Fibroblast of skin of left biceps (primary cell): Measurements from ENCODE around the gene AOPEP.
A peak's percentile ranks its signal among the peaks of the same experiment; 100 is the strongest.
"Not testable (repeated sequence)": the region's sequence is repeated elsewhere in the genome, so short reads cannot be mapped to it uniquely, and the experiment has no call there.

Experiments used
- DNase-seq, 2 experiments: peaks; one replicate each; pipeline ENCODE4 v3.0.0-alpha.2; 2013; ENCODE audit warnings: low read depth in 2 of 2

Gene AOPEP

GRCh38 chr9:94869415-94869843 lies 142.9 kb downstream of the AOPEP start:
- DNase-seq, result no peak

- DNase-seq, result no peak
Measured at GRCh38 chr9:94870465-94870792, 143.9 kb downstream of the AOPEP start.

DNA sequence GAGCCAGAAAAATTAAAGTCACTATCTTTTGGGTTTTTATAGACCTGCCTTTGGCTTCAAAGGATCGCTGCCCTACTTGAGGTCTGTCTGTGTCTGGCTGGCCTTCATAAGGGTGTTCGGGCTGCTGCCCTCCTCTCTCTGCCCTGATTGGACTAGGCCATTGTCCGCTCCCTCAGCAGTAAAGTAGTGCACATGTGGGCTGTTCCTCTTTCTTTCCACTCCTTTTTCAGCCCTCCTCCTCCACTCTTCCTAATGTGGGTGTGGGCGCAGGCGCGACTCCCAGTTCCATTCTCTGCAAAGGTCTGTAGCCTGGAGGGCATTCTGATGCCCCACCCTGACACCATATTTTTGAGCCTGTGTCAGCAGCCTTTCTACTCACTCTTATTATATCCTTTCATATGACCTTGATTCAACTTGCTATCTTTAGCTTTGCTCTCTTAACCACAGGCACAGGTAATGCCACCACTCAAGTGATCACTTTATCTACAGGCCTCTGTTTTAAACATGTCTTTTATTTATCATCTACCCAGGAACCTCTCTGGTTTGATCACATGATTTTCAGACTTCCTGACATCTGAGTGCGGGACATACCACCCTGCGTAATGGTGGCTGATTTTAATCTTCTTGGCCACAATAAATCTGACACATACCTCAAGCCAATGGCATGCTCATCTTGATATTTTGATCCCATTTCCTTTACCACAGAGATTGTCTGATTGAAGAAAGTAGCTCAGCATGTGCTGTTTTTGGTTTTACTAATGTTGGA lies 144.5 kb downstream of the AOPEP start:
- no peak for DNase-seq

DNA sequence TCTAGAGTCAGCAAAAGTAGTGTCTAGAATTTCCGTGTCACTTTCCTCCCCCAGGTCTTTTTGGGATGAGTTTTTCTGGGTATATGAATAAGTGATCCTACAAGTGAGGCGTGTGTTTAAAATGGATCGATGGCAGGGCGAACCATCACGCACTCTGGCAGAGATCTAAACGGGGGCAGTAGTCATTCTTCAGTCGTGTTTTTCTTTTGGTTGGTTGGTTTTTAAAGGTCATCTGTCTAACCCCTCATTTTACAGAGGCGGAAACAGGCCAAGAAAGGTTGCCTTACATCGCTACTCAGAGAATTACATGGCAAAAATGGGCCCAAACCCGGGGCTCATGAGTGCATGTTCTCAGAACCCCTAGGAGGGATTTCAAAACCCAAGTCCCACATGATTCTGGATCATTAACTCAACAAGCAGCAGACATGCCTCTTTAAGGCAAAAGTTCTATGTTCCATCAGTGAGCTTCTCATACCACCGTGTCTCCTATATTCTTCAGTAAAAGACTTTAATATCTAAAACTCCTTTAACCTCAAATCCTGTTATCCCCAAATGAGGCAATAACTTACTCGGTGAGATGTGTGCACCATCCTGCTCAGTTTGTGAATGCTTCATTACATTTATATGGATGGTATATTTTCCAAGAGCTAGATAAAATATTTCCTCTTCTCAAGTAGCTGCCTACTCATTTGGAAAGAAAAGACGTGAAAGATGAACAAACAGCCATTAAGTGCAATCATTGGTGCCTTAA lies 145.8 kb downstream of the AOPEP start:
- DNase-seq, result no peak

- no peak for DNase-seq
Measured at GRCh38 chr9:94872891-94873511, 146.5 kb downstream of the AOPEP start.

DNA sequence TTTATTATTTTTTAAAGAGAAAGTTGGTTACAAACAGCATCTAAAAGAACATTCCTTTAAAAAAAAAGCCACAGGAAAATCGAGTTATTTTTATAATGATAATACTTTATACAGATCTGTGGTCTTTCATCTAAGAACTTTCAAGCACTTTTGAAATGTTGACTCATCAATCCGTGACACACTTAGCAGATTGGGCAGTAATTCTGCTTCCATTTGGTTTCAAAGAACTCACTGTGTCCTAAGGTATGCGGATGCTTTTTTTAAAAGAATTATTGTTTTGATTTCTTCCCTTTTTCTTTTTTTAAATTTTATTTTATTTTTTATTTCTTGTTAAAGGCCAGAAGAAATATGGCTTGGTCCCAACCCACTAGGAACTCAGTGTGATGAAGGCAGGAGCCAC lies 147.8 kb downstream of the AOPEP start:
- peak in 1 of 2 experiments; percentile 66 for DNase-seq

GRCh38 chr9:94875300-94876020 lies 149.0 kb downstream of the AOPEP start:
- DNase-seq, result no peak

- not testable (repeated sequence) for DNase-seq
Measured at GRCh38 chr9:94878804-94879203, 152.3 kb downstream of the AOPEP start.

DNA sequence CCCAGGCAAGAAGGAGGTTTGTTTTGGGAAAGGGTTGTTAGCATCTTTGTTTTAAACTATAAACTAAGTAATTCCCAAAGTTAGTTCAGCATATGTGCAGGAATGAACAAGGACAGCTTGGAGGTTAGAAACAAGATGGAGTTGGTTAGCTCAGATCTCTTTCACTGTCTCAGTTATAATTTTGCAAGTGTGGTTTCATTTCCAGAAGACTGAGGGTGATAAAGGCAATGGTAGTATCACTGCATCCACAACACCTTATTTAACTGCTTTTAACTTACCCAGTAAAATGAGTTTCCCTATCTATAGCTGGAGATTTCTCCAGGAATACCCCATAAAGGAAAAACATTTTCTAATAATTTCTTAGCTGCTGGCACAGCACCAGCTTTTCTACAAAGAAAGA lies 152.7 kb downstream of the AOPEP start:
- DNase-seq, result no peak

- DNase-seq, result no peak
Measured at GRCh38 chr9:94881023-94881422, 154.5 kb downstream of the AOPEP start.

GRCh38 chr9:94881454-94881853 lies 155.0 kb downstream of the AOPEP start:
- DNase-seq, result no peak

DNA sequence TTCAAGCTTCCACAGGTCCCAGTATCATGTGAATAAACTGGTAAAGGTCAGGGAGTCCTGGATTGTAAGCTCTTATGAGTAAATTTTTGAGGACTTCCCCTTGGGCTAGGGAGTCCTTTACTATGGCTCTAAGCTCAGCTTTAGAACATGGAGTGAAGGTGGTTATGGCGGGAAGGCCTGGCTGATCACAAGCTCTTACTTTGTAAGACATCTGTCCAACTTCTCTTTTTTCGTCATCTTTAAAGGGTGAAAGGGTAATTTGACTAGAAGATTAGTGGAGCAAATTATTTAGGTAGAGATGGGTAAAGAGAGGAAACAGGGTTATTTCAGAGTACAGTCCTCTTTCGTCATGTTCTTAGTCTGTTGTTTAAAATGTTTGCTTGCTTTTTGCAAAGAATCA lies 155.4 kb downstream of the AOPEP start:
- no peak for DNase-seq

DNA sequence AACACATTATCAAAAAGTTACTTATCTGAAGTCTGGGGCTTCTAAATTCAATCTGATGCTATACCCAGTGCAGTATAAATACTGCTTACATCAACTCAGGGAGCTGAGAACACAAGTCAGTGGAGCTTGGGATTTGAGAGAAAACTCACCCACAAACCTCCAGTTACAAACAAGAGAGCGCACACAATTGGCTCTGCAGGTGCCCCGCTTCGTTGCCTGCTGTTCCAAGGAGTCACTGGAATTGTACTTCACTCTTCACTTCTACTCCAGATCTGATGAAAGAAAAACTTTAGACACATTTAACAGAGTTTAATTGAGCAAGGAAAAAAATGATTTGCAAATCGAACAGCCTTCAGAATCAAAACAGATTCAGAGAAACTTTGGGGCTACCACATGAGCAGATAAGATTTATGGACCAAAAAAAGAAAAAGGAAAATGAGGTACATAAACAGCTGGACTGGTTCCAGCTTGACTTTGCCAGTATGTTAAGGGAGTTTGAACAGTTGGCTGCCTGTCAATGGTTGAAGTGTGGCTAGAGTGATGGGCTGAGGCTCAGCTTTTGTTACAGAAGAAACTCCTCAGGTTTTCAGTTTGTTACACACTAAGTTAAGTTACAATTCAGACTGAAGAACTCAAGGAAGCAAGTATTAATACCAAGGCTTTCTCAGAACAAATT lies 156.6 kb downstream of the AOPEP start:
- DNase-seq, result no peak

DNA sequence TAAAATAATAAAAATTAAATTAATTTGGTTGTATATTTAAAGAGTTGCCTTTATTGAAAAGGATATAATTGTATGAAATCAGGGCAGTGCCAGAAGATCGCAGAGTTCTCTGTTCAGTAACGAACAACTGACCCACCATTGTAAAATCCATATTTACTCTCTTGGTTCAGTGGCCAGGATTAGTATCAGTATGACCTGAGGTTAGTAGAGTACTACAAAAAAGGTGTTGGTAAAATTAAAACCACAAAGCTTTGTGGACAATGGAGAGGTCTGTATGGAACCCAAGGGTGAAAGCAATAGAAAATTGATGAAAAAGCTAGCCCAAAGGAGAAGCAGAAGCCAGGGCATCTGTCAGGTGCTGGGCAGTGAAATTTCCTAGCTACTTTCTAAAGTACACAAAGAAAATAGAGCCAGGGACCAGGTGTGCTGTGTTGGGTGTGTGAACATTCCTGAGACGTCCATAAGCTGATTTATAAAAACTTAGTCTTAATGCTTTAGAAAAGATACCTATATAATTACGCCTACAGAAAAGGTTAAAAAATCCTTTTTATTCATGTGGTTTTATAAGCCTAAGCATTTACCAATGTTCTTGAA lies 159.5 kb downstream of the AOPEP start:
- DNase-seq, result no peak

DNA sequence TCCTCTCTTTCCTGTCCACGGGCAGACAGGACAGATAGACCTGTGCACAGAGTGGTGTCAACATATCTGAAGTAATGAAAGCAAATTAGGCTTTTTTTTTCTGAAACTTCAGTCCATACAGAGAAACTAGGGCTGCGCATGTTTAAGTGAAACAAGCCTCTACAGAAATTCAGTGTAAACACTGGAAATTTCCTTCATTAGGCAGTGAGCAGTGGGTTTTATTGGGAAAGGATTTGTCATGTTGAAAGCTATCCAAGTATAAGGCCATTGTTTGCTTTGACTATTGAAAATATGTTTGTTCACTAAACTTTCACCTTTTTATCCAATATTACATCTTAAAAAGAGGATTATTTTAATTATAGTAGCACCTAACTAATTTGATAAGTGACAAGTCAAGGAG lies 161.2 kb downstream of the AOPEP start:
- no peak for DNase-seq

DNA sequence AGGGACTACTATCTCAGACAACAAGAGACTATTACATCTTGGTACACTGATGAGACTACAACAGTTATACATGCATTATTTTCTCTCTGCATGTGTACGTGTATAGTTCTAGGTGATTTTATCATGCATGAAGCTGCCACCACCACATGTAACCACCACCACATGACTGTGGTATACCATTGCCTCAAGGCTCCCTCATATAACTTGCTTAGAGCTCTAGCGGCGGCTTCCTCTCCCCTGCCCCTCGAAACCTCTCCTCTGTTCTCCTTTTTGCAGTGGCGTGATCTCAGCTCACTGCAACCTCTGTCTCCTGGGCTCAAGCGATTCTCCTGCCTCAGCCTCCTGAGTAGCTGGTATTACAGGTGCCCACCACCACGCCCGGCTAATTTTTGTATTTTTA lies 162.3 kb downstream of the AOPEP start:
- DNase-seq, result no peak

GRCh38 chr9:94889628-94890027 lies 163.1 kb downstream of the AOPEP start:
- no peak for DNase-seq

GRCh38 chr9:94891183-94891582 lies 164.7 kb downstream of the AOPEP start:
- DNase-seq, result no peak

DNA sequence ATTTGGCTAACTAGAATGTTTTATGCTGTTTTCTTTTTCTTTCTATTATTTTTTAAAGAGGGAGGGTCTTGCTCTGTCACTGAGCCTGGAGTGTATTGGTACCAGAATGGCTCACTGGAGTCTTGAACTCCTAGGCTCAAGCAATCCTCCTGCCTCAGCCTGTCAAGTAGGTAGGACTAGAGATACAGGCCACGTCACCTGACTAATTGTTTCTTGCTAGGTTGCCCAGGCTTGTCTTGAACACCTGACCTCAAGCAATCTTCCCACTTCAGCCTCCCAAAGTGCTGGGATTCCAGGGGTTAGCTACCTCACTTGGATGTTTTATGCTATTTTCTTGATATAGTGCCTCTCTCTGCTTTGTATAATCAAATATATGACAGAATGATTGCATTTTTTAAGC lies 166.2 kb downstream of the AOPEP start:
- DNase-seq, result no peak

DNA sequence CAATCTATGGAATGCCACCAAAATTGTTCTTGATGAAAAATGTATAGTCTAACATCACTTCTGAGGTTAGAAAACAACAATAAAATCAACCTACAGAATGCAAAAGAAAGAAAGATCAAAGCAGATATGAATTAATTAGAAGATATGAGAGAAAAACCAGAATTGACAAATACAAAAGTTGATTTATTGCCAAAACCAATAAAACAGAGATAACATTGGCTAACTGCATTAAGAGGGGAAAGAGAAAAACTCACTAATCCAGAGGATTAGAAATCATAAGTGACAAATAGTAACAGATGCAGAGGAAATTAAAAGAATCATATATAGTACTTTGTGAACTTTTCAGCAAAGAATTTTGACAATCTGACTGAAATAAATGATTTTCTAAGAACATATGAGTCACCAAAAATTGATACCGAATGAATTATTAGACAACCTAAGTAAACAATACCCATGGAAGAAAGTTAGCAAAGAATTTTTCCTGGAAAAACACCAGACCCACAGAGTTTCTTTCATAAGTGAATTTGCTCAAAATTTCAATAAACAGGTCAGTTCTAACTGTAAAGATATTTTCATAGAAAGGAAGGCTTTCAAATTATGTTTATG lies 167.7 kb downstream of the AOPEP start:
- no peak for DNase-seq

DNA sequence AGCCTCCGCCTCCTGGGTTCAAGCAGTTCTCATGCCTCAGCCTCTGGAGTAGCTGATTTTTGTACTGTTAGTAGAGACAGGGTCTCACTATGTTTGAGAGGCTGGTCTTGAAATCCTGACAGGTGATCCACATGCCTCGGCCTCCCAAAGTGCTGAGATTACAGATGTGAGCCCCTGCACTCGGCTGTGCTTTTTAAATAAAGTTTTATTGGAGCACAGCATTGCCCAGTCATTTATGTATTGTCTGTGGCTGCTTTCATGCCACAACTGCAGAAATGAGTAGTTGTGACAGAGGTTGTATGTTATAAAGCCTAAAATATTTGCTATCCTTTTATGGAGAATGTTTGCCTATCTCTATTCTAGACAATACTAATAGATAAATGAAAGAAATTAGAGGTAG lies 169.2 kb downstream of the AOPEP start:
- no peak for DNase-seq
